Suprapubic skin (tissue), 3 donors: Measurements from ENCODE around the gene DDX55.

Experiments used
- CTCF ChIP-seq, 2 donors: fragments of 200-600 bp in 1 of 2; fragments of 450-650 bp in 1 of 2; sonication (generic) in 1 of 2; IDR thresholded peaks; one replicate each; pipeline ENCODE4 v1.5.1; 2016 to 2019; ENCODE audit warnings: antibody characterized with exemption in 2 of 2, mild to moderate bottlenecking in 1 of 2, moderate library complexity in 1 of 2
- POLR2A ChIP-seq, 2 donors: fragments of 450-650 bp; IDR thresholded peaks; one replicate each; pipeline ENCODE4 v1.6.1; 2017; ENCODE audit warnings: antibody characterized with exemption in 2 of 2, mild to moderate bottlenecking in 2 of 2, moderate library complexity in 2 of 2

GRCh38 chr12:123595729-123596128 lies 6.2 kb upstream of the DDX55 start:
- TF ChIP-seq CTCF (IDR thresholded peaks at IDR 0.05) = no peak
- TF ChIP-seq POLR2A (IDR thresholded peaks at IDR 0.05) = no peak
